Adrenal gland (tissue), 5 donors: Measurements from ENCODE around the gene HOXD11.

ENCODE experiments used
- POLR2A ChIP-seq, 2 donors: fragments of 450-650 bp; IDR thresholded peaks; one replicate each; pipeline ENCODE4 v1.6.1; 2017; ENCODE audit warnings: antibody characterized with exemption in 2 of 2, mild to moderate bottlenecking in 2 of 2, moderate library complexity in 1 of 2
- TF ChIP-seq, protein P1 (sequence below), 6 experiments: fragments of 450-650 bp in 4 of 6; fragments of 200-600 bp in 2 of 6; sonication (generic) in 1 of 6; IDR thresholded peaks; 1 replicate in 5 of 6; 2 replicates in 1 of 6; pipeline versions ENCODE4 v1.5.1 to v1.8.0; 2016 to 2021; ENCODE audit warnings: antibody characterized with exemption in 6 of 6, mild to moderate bottlenecking in 2 of 6, moderate library complexity in 1 of 6
- donor health status: DM: no; HTN: no; CAD: no.

GRCh38 chr2:176138923-176139660 is 32.0 kb downstream of the HOXD11 start:
- TF ChIP-seq, protein P1, sequence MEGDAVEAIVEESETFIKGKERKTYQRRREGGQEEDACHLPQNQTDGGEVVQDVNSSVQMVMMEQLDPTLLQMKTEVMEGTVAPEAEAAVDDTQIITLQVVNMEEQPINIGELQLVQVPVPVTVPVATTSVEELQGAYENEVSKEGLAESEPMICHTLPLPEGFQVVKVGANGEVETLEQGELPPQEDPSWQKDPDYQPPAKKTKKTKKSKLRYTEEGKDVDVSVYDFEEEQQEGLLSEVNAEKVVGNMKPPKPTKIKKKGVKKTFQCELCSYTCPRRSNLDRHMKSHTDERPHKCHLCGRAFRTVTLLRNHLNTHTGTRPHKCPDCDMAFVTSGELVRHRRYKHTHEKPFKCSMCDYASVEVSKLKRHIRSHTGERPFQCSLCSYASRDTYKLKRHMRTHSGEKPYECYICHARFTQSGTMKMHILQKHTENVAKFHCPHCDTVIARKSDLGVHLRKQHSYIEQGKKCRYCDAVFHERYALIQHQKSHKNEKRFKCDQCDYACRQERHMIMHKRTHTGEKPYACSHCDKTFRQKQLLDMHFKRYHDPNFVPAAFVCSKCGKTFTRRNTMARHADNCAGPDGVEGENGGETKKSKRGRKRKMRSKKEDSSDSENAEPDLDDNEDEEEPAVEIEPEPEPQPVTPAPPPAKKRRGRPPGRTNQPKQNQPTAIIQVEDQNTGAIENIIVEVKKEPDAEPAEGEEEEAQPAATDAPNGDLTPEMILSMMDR (IDR thresholded peaks at IDR 0.05): no peak
- no peak for TF ChIP-seq POLR2A (IDR thresholded peaks at IDR 0.05)
